C4-2B (cell line): ENCODE data around the gene FAM168A.

Source experiments
- H3K27ac ChIP-seq: fragments of 450-650 bp; 2 replicates; pipeline ENCODE4 v1.5.1; 2017
- CTCF ChIP-seq: fragments of 450-650 bp; conservative IDR thresholded peaks from 2 replicates; pipeline ENCODE4 v1.5.1; 2017; ENCODE audit warnings: mild to moderate bottlenecking
- ZFX ChIP-seq: fragments of 450-650 bp; IDR thresholded peaks from 2 replicates; pipeline ENCODE4 v1.6.1; 2017

Gene FAM168A

GRCh38 chr11:73383249-73384124 is 214.4 kb downstream of the FAM168A start:
- TF ChIP-seq ZFX (no peak), CTCF (no peak)
- no peak overlapping the region for H3K27ac ChIP-seq

- TF ChIP-seq ZFX (no peak), CTCF (no peak)
- no peak overlapping the region for H3K27ac ChIP-seq
Measured at GRCh38 chr11:73382747-73383146, 215.2 kb downstream of the FAM168A start.

- no peak overlapping the region for H3K27ac ChIP-seq
- TF ChIP-seq ZFX: no peak
- no peak for TF ChIP-seq CTCF
Measured at GRCh38 chr11:73382183-73382582, 215.7 kb downstream of the FAM168A start.

- no peak for TF ChIP-seq ZFX
- no peak for TF ChIP-seq CTCF
- no peak overlapping the region for H3K27ac ChIP-seq
Measured at GRCh38 chr11:73381589-73381988, 216.3 kb downstream of the FAM168A start.

GRCh38 chr11:73380897-73381410 is 217.0 kb downstream of the FAM168A start:
- H3K27ac ChIP-seq: no peak overlapping the region
- TF ChIP-seq ZFX (no peak), CTCF (no peak)

GRCh38 chr11:73380331-73380730 is 217.6 kb downstream of the FAM168A start:
- TF ChIP-seq ZFX (no peak), CTCF (no peak)
- H3K27ac ChIP-seq: no peak overlapping the region

GRCh38 chr11:73379189-73379880 is 218.6 kb downstream of the FAM168A start:
- no peak overlapping the region for H3K27ac ChIP-seq
- TF ChIP-seq CTCF (no peak), ZFX (no peak)
